HepG2 (cell line): ENCODE data around the gene SLC25A22. TPM values are rescaled to one million over a fixed set of nuclear protein-coding genes. Genes with fewer than 3 reads are reported as not detected.

Source experiments
- BORCS8-MEF2B ChIP-seq: sonication (generic); formaldehyde crosslinking; IDR thresholded peaks from 2 replicates; pipeline ENCODE4 v1.8.0; 2022; ENCODE audit warnings: mild to moderate bottlenecking, missing genetic modification reagents
- ELF3 ChIP-seq: IDR thresholded peaks from 2 replicates; pipeline ENCODE4 v1.6.1; 2016; ENCODE audit warnings: missing genetic modification reagents, missing compliant biosample characterization
- FOXC1 ChIP-seq: sonication (generic); formaldehyde crosslinking; IDR thresholded peaks from 2 replicates; pipeline ENCODE4 v1.8.0; 2022; ENCODE audit warnings: mild to moderate bottlenecking, missing genetic modification reagents, borderline replicate concordance
- GATAD1 ChIP-seq: IDR thresholded peaks from 2 replicates; pipeline ENCODE4 v1.6.1; 2016; ENCODE audit warnings: missing genetic modification reagents, missing compliant biosample characterization
- HIVEP1 ChIP-seq: sonication (generic); formaldehyde crosslinking; IDR thresholded peaks from 2 replicates; pipeline ENCODE4 v1.4.0; 2020; ENCODE audit warnings: mild to moderate bottlenecking, missing genetic modification reagents
- KDM5A ChIP-seq: fragments of 200-600 bp; sonication (generic); IDR thresholded peaks from 2 replicates; pipeline ENCODE4 v1.7.0; 2018; ENCODE audit warnings: antibody characterized with exemption, mild to moderate bottlenecking, low read length, borderline replicate concordance
- MAX ChIP-seq: IDR thresholded peaks from 2 replicates; pipeline ENCODE4 v1.6.1; 2012; ENCODE audit warnings: inconsistent platforms
- MED13 ChIP-seq: sonication (generic); formaldehyde crosslinking; IDR thresholded peaks from 2 replicates; pipeline ENCODE4 v1.5.0; 2020; ENCODE audit warnings: missing genetic modification reagents
- NFE2L1 ChIP-seq: sonication (generic); formaldehyde crosslinking; IDR thresholded peaks from 2 replicates; pipeline ENCODE4 v1.4.0; 2020; ENCODE audit warnings: missing genetic modification reagents, mild to moderate bottlenecking, borderline replicate concordance
- PHF20 ChIP-seq: sonication (generic); formaldehyde crosslinking; IDR thresholded peaks from 2 replicates; pipeline ENCODE4 v1.5.0; 2020; ENCODE audit warnings: mild to moderate bottlenecking, missing genetic modification reagents
- RFX3 ChIP-seq: IDR thresholded peaks from 2 replicates; pipeline ENCODE4 v1.6.1; 2016; ENCODE audit warnings: missing biosample characterization, missing genetic modification reagents
- RXRB ChIP-seq: IDR thresholded peaks from 2 replicates; pipeline ENCODE4 v1.6.1; 2016; ENCODE audit warnings: borderline replicate concordance, missing genetic modification reagents, missing compliant biosample characterization
- SPEN ChIP-seq: sonication (generic); formaldehyde crosslinking; IDR thresholded peaks from 2 replicates; pipeline ENCODE4 v1.5.1; 2020; ENCODE audit warnings: low read depth, mild to moderate bottlenecking, missing genetic modification reagents
- TAF1 ChIP-seq: sonication (generic); formaldehyde crosslinking; IDR thresholded peaks from 2 replicates; pipeline ENCODE4 v1.4.0; 2020; ENCODE audit warnings: missing genetic modification reagents
- TFDP1 ChIP-seq: IDR thresholded peaks from 2 replicates; pipeline ENCODE4 v1.6.1; 2016; ENCODE audit warnings: missing compliant biosample characterization, missing genetic modification reagents, borderline replicate concordance
- ZBTB10 ChIP-seq: sonication (generic); formaldehyde crosslinking; IDR thresholded peaks from 2 replicates; pipeline ENCODE4 v1.4.0; 2020; ENCODE audit warnings: missing genetic modification reagents, borderline replicate concordance
- ZNF143 ChIP-seq: sonication (generic); formaldehyde crosslinking; IDR thresholded peaks from 2 replicates; pipeline ENCODE4 v1.4.0; 2020; ENCODE audit warnings: missing genetic modification reagents
- ZNF557 ChIP-seq: sonication (generic); formaldehyde crosslinking; IDR thresholded peaks from 2 replicates; pipeline ENCODE4 v1.4.0; 2020; ENCODE audit warnings: missing genetic modification reagents
- ZNF572 ChIP-seq: sonication (generic); formaldehyde crosslinking; IDR thresholded peaks from 2 replicates; pipeline ENCODE4 v1.5.1; 2020; ENCODE audit warnings: mild to moderate bottlenecking, missing genetic modification reagents
- ZNF746 ChIP-seq: sonication (generic); formaldehyde crosslinking; IDR thresholded peaks from 2 replicates; pipeline ENCODE4 v1.8.0; 2022; ENCODE audit warnings: mild to moderate bottlenecking, missing genetic modification reagents
- ZUFSP ChIP-seq: sonication (generic); formaldehyde crosslinking; IDR thresholded peaks from 2 replicates; pipeline ENCODE4 v1.9.0; 2021; ENCODE audit warnings: missing genetic modification reagents, mild to moderate bottlenecking, borderline replicate concordance
- polyA plus RNA-seq, 8 experiments: library from polyadenylated mRNA; depleted of rRNA in 3 of 8; stranded (reverse) in 7 of 8; unstranded in 1 of 8; fragments of >200 nt; fragmentation: Illumina TruSeq in 4 of 8; extraction: Trizol in 4 of 8; gene quantifications; 2 replicates each; pipeline versions ENCODE4 v1.2.1 to v1.2.3, GENCODE V29; 2011 to 2016; ENCODE audit warnings: low read depth in 4 of 8, missing spikeins in 1 of 8, mixed read lengths in 1 of 8; ENCODE audit not compliant: insufficient read depth in 1 of 8
- total RNA-seq, 5 experiments: library from RNA; depleted of rRNA; stranded (reverse); fragments of >200 nt; fragmentation: Illumina TruSeq; extraction: Trizol; gene quantifications; 2 replicates each; pipeline ENCODE4 v1.2.3, GENCODE V29; 2016; ENCODE audit warnings: low read depth in 1 of 5

The SLC25A22 gene
- total and polyA plus RNA-seq, 2 of the 13 experiments (the other 11 are each of a cell fraction or from before 2014, with no cell fraction given) = 12.4 to 19.2 TPM

- TF ChIP-seq FOXC1 (CRISPR knock-in tag) (no peak), NFE2L1 (CRISPR knock-in tag) (no peak), SPEN (0 out of 2 replicates have a peak, but pooled peaks have one; percentile 21), MAX (0 out of 2 replicates have a peak, but pooled peaks have one; percentile 18), GATAD1 (no peak), TAF1 (CRISPR knock-in tag) (0 out of 2 replicates have a peak, but pooled peaks have one; percentile 39), TFDP1 (CRISPR knock-in tag) (no peak), PHF20 (CRISPR knock-in tag) (peak; percentile 41; the same call in 1 of the 2 replicates), RXRB (CRISPR knock-in tag) (peak; percentile 50; the same call in 1 of the 2 replicates), ZNF143 (no peak), ZNF746 (CRISPR knock-in tag) (0 out of 2 replicates have a peak, but pooled peaks have one; percentile 21), ZUFSP (CRISPR knock-in tag) (no peak), ZNF557 (CRISPR knock-in tag) (no peak), ELF3 (peak; percentile 42; the same call in 1 of the 2 replicates), ZBTB10 (CRISPR knock-in tag) (no peak), ZNF572 (0 out of 2 replicates have a peak, but pooled peaks have one; percentile 32), BORCS8-MEF2B (CRISPR knock-in tag) (peak; percentile 35; the same call in 1 of the 2 replicates), HIVEP1 (CRISPR knock-in tag) (peak; percentile 72; the same call in 1 of the 2 replicates), KDM5A (no peak), RFX3 (CRISPR knock-in tag) (peak; percentile 78), MED13 (CRISPR knock-in tag) (no peak)
Observed at GRCh38 chr11:844693-845644, 46.9 kb upstream of the SLC25A22 start (continued).
